Myometrial cell (primary cell): ENCODE results near the gene TMEM37. TPM values are rescaled to one million over a fixed set of nuclear protein-coding genes. Genes with fewer than 3 reads are reported as not detected.

ENCODE experiments used
- total RNA-seq: library from RNA; depleted of rRNA; stranded (reverse); fragments of >200 nt; gene quantifications from 2 replicates; pipeline ENCODE4 v1.2.3, GENCODE V29; 2015

TMEM37 gene
- 3.2 and 4.1 TPM in 2 replicates for total RNA-seq

GRCh38 chr2:119431155-119431975 is at the start of gene TMEM37:
TMEM37 (plus strand) TSS chr2:119431854; CDS start chr2:119431904, 50 bp downstream.

Other genes with a start within 250 kb of the TMEM37 start
- gene STEAP3, start 208.0 kb upstream of the TMEM37 start, total RNA-seq = 51.7 and 52.5 TPM in 2 replicates
- gene C2orf76, start 65.0 kb upstream of the TMEM37 start, total RNA-seq = 4.3 and 6.0 TPM in 2 replicates
- gene DBI, start 64.9 kb upstream of the TMEM37 start, total RNA-seq = 245 and 246 TPM in 2 replicates
- not detected in 2 replicates for gene SCTR, start 92.6 kb downstream of the TMEM37 start, total RNA-seq
- gene CFAP221, start 112.6 kb downstream of the TMEM37 start, total RNA-seq = under 0.01 TPM in 1 of 2 replicates, not detected in the other
- gene TMEM177, start 247.3 kb downstream of the TMEM37 start, total RNA-seq = 16.7 and 17.7 TPM in 2 replicates